Heart left ventricle (tissue), 16 donors: Measurements from ENCODE around the gene TRAPPC10. TPM values are rescaled to one million over a fixed set of nuclear protein-coding genes. Genes with fewer than 3 reads are reported as not detected.

Experiments used
- ATAC-seq, 4 donors: fragments of 200-7000 bp; cut with Tn5 transposase; one replicate each; pipeline ENCODE4 v1.9.1; 2020 to 2022; ENCODE audit warnings: moderate library complexity in 4 of 4, mild to moderate bottlenecking in 3 of 4, moderate number of reproducible peaks in 1 of 4
- DNase-seq, 5 donors: peaks; one replicate each; pipeline ENCODE4 v3.0.0-alpha.2; 2020
- H3K27ac ChIP-seq, 12 donors: fragments of 200-600 bp; sonication (generic) in 4 of 12; one replicate each; pipeline versions ENCODE4 v1.5.0 to v1.8.0; 2016 to 2022; ENCODE audit warnings: mild to moderate bottlenecking in 2 of 12
- H3K27me3 ChIP-seq, 9 donors: fragments of 200-600 bp; sonication (generic) in 2 of 9; one replicate each; pipeline versions ENCODE4 v1.5.1 to v1.8.0; 2016 to 2022; ENCODE audit warnings: mild to moderate bottlenecking in 3 of 9
- H3K36me3 ChIP-seq, 9 donors: fragments of 200-600 bp; sonication (generic) in 2 of 9; one replicate each; pipeline versions ENCODE4 v1.5.0 to v1.8.0; 2018 to 2022; ENCODE audit warnings: mild to moderate bottlenecking in 2 of 9
- H3K4me1 ChIP-seq, 12 donors: fragments of 200-600 bp; sonication (generic) in 4 of 12; one replicate each; pipeline versions ENCODE4 v1.5.0 to v1.8.0; 2016 to 2022; ENCODE audit warnings: mild to moderate bottlenecking in 3 of 12
- H3K4me3 ChIP-seq, 12 donors: fragments of 200-600 bp; sonication (generic) in 4 of 12; one replicate each; pipeline versions ENCODE4 v1.5.0 to v1.8.0; 2017 to 2022; ENCODE audit warnings: mild to moderate bottlenecking in 9 of 12, moderate library complexity in 4 of 12
- H3K9me3 ChIP-seq, 12 donors: fragments of 200-600 bp; sonication (generic) in 4 of 12; one replicate each; pipeline versions ENCODE4 v1.5.0 to v1.8.0; 2016 to 2022; ENCODE audit warnings: mild to moderate bottlenecking in 1 of 12
- CTCF ChIP-seq, 12 donors: fragments of 200-600 bp; sonication (generic) in 4 of 12; IDR thresholded peaks; one replicate each; pipeline versions ENCODE4 v1.5.0 to v1.8.0; 2018 to 2022; ENCODE audit warnings: antibody characterized with exemption in 12 of 12, mild to moderate bottlenecking in 5 of 12
- POLR2A ChIP-seq, 2 donors: fragments of 450-650 bp; IDR thresholded peaks; one replicate each; pipeline ENCODE4 v1.6.1; 2017; ENCODE audit warnings: antibody characterized with exemption in 2 of 2, mild to moderate bottlenecking in 2 of 2, moderate library complexity in 2 of 2
- WGBS, 4 donors: extraction: QIAGEN DNeasy Blood & Tissue Kit in 2 of 4; methylation state at CpG; one replicate each; pipeline versions ENCODE4 v1.1.5 to v1.1.7; 2013 to 2018; 5-methylcytosine and 5-hydroxymethylcytosine counted together
- intact Hi-C, 10 donors: fragments of 100-400 bp; cut with DNase I; formaldehyde crosslinking; loops; one replicate each; pipeline versions ENCODE4 v1.11.1 to v1.14.2; 2022
- polyA plus RNA-seq, 2 donors: library from polyadenylated mRNA; stranded (reverse); fragments of 200-250 nt; gene quantifications; one replicate each; pipeline ENCODE4 v1.2.3, GENCODE V29; 2013
- total RNA-seq, 9 donors: library from RNA; depleted of rRNA in 2 of 9; stranded (reverse); fragments of >200 nt in 2 of 9; fragmentation: NEBNext Ultra II Directional in 3 of 9; extraction: Animal tissue kit (Norgen Biotek cat#: 25700) in 3 of 9; gene quantifications; one replicate each; pipeline versions ENCODE4 v1.1.0 to v1.2.4, GENCODE V29; 2016 to 2023
- donor health status: ischemic (EF 13 %, LVEDD 7.1; RV severe dilation, severe dysfunction).
- donor health status: healthy with polysubstance abuse.
- donor health status: DM: no; HTN: yes; CAD: no.
- donor health status: DM: no; HTN: no; CAD: no.
- donor health status: ischemic (EF 25% LVEDD 6.9; RV normal size, moderate dysfunction).
- donor health status: ischemic (EF 25% LVEDD 5.7; RV mildly dilated, moderate dysfunction).
- donor health status: healthy.
- donor health status: DM: yes; HTN: yes; CAD: no.
- donor health status: ischemic (EF 35%, LVEDD 5.7; RV mildly dilated, moderate dysfunction).
- donor health status: nonischemic (EF 11% LVEDD 7.7; RV severe dilation, severe dysfunction).
- donor health status: DM: yes; HTN: yes; CAD: no.
- donor health status: PGD.
- donor health status: ischemic (EF 29% LVEDD 5.4; RV normal size, mild dysfunction).
- donor health status: nonischemic (EF 23%, LVEDD 6.1; RV moderate dilation, normal function).

TRAPPC10 gene
- total and polyA plus RNA-seq, 11 donors: 5.6 to 32.0 (median 22.1) TPM

GRCh38 chr21:43971201-43971991 lies 40.7 kb upstream of the TRAPPC10 start:
- H3K27me3 ChIP-seq: no peaks in the 10 kb centered on the region
- H3K4me1 ChIP-seq: peaks cover 0 to 9% (median 3%) of the 10 kb centered on the region in 12 donors
- H3K4me3 ChIP-seq: peak overlapping the region in 3 of 12 donors; percentile 10 to 29 (median 26)
- peak in 1 of 5 donors; percentile 58 for DNase-seq
- ATAC-seq: peak in 3 of 4 donors; percentile 33 to 56 (median 41)
- H3K9me3 ChIP-seq: no peaks in the 10 kb centered on the region
- peaks cover 0 to 66% (median 57%) of the 10 kb centered on the region in 9 donors for H3K36me3 ChIP-seq
- 79 to 83% (median 81%) methylated on average over 18 to 29 of the region's 29 CpGs for WGBS, 4 donors
- intact Hi-C loops: loop anchor here in 1 of 10 donors (2.0 kb wide), 1 partner anchor 159 kb away; no protein-coding TSS in a partner anchor
- peak overlapping the region in 1 of 12 donors; percentile 8 for H3K27ac ChIP-seq
- TF ChIP-seq CTCF (IDR thresholded peaks at IDR 0.05): no peak
- TF ChIP-seq POLR2A (IDR thresholded peaks at IDR 0.05): no peak

GRCh38 chr21:43971992-43972255 lies 40.2 kb upstream of the TRAPPC10 start:
- TF ChIP-seq CTCF (IDR thresholded peaks at IDR 0.05) (no peak), POLR2A (IDR thresholded peaks at IDR 0.05) (no peak)
- 94 to 97% (median 96%) methylated on average over 11 of the region's 11 CpGs for WGBS, 4 donors
- no peak for ATAC-seq
- Histone ChIP-seq H3K27ac (no peak overlapping the region), H3K4me3 (peak overlapping the region in 1 of 12 donors; percentile 29), H3K27me3 (no peaks in the 10 kb centered on the region), H3K36me3 (peaks cover 0 to 63% (median 55%) of the 10 kb centered on the region in 9 donors), H3K4me1 (peaks cover 0 to 9% (median 3%) of the 10 kb centered on the region in 12 donors), H3K9me3 (no peaks in the 10 kb centered on the region)
- intact Hi-C loops: loop anchor here in 1 of 10 donors (2.0 kb wide), 1 partner anchor 159 kb away; no protein-coding TSS in a partner anchor
- DNase-seq: no peak

GRCh38 chr21:43972850-43973633 lies 39.1 kb upstream of the TRAPPC10 start:
- 74 to 78% (median 75%) methylated on average over 26 to 29 of the region's 29 CpGs for WGBS, 4 donors
- Histone ChIP-seq H3K9me3 (no peaks in the 10 kb centered on the region), H3K4me3 (no peak overlapping the region), H3K4me1 (peaks cover 0 to 9% (median 3%) of the 10 kb centered on the region in 12 donors), H3K27ac (no peak overlapping the region), H3K36me3 (peaks cover 0 to 65% (median 55%) of the 10 kb centered on the region in 9 donors), H3K27me3 (no peaks in the 10 kb centered on the region)
- ATAC-seq (peak in 1 of 4 donors; percentile 4), DNase-seq (peak in 1 of 5 donors; percentile 54)
- no peak for TF ChIP-seq CTCF (IDR thresholded peaks at IDR 0.05)
- no peak for TF ChIP-seq POLR2A (IDR thresholded peaks at IDR 0.05)
- intact Hi-C loops: no loop called here

- ATAC-seq (no peak), DNase-seq (peak in 1 of 5 donors; percentile 15)
- H3K9me3 ChIP-seq: no peaks in the 10 kb centered on the region
- H3K4me1 ChIP-seq: peaks cover 0 to 9% (median 3%) of the 10 kb centered on the region in 12 donors
- 80 to 92% (median 83%) methylated on average over 12 of the region's 12 CpGs for WGBS, 4 donors
- TF ChIP-seq POLR2A (IDR thresholded peaks at IDR 0.05) (no peak), CTCF (IDR thresholded peaks at IDR 0.05) (no peak)
- intact Hi-C loops: no loop called here
- peaks cover 0 to 71% (median 59%) of the 10 kb centered on the region in 9 donors for H3K36me3 ChIP-seq
- H3K27me3 ChIP-seq: no peaks in the 10 kb centered on the region
- H3K27ac ChIP-seq: no peak overlapping the region
- H3K4me3 ChIP-seq: no peak overlapping the region
Observed at GRCh38 chr21:43973634-43973955, 38.5 kb upstream of the TRAPPC10 start.
